Left ventricle myocardium inferior (tissue), 1 donor: ENCODE measurements around the gene BRF1. TPM values are rescaled to one million over a fixed set of nuclear protein-coding genes. Genes with fewer than 3 reads are reported as not detected.
A peak's percentile ranks its signal among the peaks of the same experiment; 100 is the strongest.

Experiments
- DNase-seq: peaks from one replicate; pipeline ENCODE4 v3.0.0-alpha.2; 2020
- H3K27ac ChIP-seq: fragments of 200-600 bp; replicated peaks from 2 replicates; pipeline ENCODE4 v1.8.0; 2021
- H3K27me3 ChIP-seq: fragments of 200-600 bp; 2 replicates; pipeline ENCODE4 v1.8.0; 2021; ENCODE audit warnings: low read depth
- H3K36me3 ChIP-seq: fragments of 200-600 bp; 2 replicates; pipeline ENCODE4 v1.8.0; 2021
- H3K4me1 ChIP-seq: fragments of 200-600 bp; 2 replicates; pipeline ENCODE4 v1.8.0; 2021
- H3K4me3 ChIP-seq: fragments of 200-600 bp; 2 replicates; pipeline ENCODE4 v1.8.0; 2021; ENCODE audit warnings: mild to moderate bottlenecking, moderate library complexity
- H3K9me3 ChIP-seq: fragments of 200-600 bp; replicated peaks from 2 replicates; pipeline ENCODE4 v1.8.0; 2021
- CTCF ChIP-seq: fragments of 200-600 bp; IDR thresholded peaks from 2 replicates; pipeline ENCODE4 v1.8.0; 2021; ENCODE audit warnings: antibody characterized with exemption, mild to moderate bottlenecking, borderline replicate concordance
- intact Hi-C: fragments of 100-400 bp; cut with micrococcal nuclease; formaldehyde crosslinking; loops from one replicate; pipeline ENCODE4 v1.11.0; 2022
- total RNA-seq: library from RNA; stranded (reverse); fragmentation: NEBNext Ultra II Directional; extraction: Animal tissue kit (Norgen Biotek cat#: 25700); gene quantifications from one replicate; pipeline ENCODE4 v1.2.1, GENCODE V29; 2021
- donor health status: DM: no; HTN: yes; CAD: no; lungs with severe emphysema.

Gene BRF1
- total RNA-seq, 1 donor from 2014 or later = 19.8 TPM

DNA sequence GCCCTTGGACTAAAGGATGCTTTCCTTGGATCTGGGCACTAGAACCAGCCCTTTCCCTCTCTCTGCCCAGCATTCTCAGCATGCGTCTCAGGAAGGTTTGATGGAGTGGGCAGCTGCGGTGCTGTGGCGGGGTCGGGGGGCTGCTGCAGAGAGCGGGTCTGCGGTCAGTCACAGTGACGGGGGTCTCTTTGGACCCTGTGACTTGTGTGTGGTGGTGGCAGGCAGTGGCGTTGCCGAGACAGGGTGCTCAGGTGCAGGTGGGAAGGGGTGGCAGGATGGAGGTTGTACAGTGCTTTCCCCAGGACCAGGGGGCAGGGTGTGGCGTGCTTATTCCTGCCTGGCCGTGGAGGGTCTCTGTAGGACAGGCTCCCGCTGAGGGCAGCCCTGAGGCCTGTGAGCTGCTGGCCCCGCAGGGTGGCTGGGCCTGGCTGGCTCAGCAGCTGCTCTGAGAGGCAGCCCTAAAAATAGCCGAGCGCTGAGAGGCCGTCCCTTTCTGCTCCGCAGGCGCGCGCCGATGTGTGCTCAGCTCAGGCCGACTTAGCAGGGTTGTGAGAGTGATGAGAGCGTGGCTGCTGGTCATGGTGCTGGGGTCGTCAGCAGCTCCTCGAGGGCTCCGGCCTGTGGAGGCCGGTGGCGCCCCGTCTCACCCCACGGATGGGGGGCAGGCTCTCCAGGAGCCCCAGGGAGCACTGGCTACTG is 23.4 kb upstream of the BRF1 start:
- intact Hi-C loops = no loop called here
- Histone ChIP-seq H3K4me1 (peaks cover 68% of the 10 kb centered on the region), H3K4me3 (peak overlapping the region; percentile 46), H3K27me3 (no peaks in the 10 kb centered on the region), H3K36me3 (no peaks in the 10 kb centered on the region), H3K27ac (peak overlapping the region; percentile 87), H3K9me3 (no peaks in the 10 kb centered on the region)
- DNase-seq = peak; percentile 68
- TF ChIP-seq CTCF = no peak

DNA sequence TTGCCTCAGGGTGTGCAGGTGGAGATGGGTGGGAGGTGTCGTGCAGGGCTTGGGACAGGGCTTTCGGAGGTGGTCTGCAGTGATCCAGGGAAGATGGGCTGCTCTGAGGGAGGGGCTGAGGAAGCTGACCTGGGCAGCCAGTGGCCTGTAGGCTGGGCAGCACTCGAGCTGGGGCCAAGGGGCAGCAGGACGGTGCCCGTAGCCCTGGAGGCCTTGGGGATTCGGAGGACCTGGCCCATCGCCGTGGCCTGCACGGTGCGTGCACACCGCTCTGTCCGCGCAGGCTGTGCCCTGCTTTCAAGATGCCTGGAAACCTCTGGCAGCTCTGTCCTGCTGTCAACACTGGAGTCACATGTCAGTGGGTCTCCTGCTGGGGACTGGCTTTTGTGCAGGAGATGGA is 22.9 kb upstream of the BRF1 start:
- no peak for DNase-seq
- TF ChIP-seq CTCF = no peak
- H3K9me3 ChIP-seq = no peaks in the 10 kb centered on the region
- intact Hi-C loops = no loop called here
- H3K36me3 ChIP-seq = no peaks in the 10 kb centered on the region
- no peaks in the 10 kb centered on the region for H3K27me3 ChIP-seq
- H3K4me1 ChIP-seq = peaks cover 65% of the 10 kb centered on the region
- peak overlapping the region; percentile 87 for H3K27ac ChIP-seq
- H3K4me3 ChIP-seq = peak overlapping the region; percentile 46

DNA sequence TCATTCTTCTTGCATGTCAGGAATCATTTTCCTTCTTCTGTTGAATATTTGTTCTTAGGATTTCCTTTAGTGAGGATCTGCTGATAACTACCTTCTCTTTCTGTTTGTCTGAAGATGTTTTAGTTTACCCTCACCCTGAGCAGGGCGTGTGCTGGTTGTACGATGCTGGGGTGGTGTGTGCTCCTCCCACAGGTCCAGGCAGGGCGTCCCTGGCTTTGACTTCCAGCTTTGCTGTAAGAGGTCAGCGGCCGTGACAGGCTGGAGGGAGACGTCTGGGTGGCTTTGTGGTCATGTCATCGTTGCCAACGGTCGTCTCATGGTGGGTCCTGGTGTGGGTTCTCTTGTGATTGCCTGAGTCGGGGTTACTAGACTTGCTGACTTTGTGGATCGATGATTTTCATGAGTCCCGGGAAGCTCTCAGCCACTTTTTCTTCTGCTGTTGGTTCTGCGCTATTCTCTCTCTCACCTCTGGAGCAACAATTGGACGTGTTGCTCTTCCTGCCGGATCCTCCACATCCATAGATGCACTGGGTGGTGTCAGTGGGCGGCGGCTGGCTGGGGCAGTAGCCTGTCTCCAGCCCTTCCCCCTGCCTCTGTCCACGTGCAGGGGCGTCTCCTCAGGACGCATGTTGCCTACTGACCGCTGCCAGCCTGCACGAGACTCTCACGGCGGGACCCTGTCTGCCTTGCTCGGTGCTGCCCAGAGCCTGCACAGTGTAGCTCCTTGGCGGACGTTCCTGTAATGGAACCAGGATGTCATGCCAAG is 22.2 kb upstream of the BRF1 start:
- H3K27ac ChIP-seq = peak overlapping the region; percentile 87
- TF ChIP-seq CTCF = no peak

GRCh38 chr14:105317546-105317945 is 16.7 kb upstream of the BRF1 start:
- Histone ChIP-seq H3K4me3 (no peak overlapping the region), H3K27ac (peak overlapping the region; percentile 91), H3K36me3 (no peaks in the 10 kb centered on the region), H3K27me3 (no peaks in the 10 kb centered on the region), H3K4me1 (peaks cover 49% of the 10 kb centered on the region), H3K9me3 (no peaks in the 10 kb centered on the region)
- peak; percentile 40 for DNase-seq
- intact Hi-C loops = no loop called here
- TF ChIP-seq CTCF = peak; percentile 19

More for the DNA sequence above, 22.2 kb upstream of the BRF1 start:
- H3K9me3 ChIP-seq = no peaks in the 10 kb centered on the region
- no peaks in the 10 kb centered on the region for H3K27me3 ChIP-seq
- intact Hi-C loops = no loop called here
- DNase-seq = no peak
- no peaks in the 10 kb centered on the region for H3K36me3 ChIP-seq
- peak overlapping the region; percentile 6 for H3K4me3 ChIP-seq
- H3K4me1 ChIP-seq = peaks cover 60% of the 10 kb centered on the region

- H3K9me3 ChIP-seq = no peaks in the 10 kb centered on the region
- no peaks in the 10 kb centered on the region for H3K27me3 ChIP-seq
- H3K4me3 ChIP-seq = peak overlapping the region; percentile 83
- DNase-seq = no peak
- TF ChIP-seq CTCF = no peak
- no peaks in the 10 kb centered on the region for H3K36me3 ChIP-seq
- peaks cover 48% of the 10 kb centered on the region for H3K4me1 ChIP-seq
- intact Hi-C loops = no loop called here
- peak overlapping the region; percentile 91 for H3K27ac ChIP-seq
Measured at GRCh38 chr14:105316968-105317510, 16.2 kb upstream of the BRF1 start.
